ENCODE results near the gene FAM236D.
"Not testable (repeated sequence)": the region's sequence is repeated elsewhere in the genome, so short reads cannot be mapped to it uniquely, and the experiment has no call there.

FAM236D gene

GRCh38 chrX:72808110-72808509 lies at the start of gene FAM236D:
TSS of gene FAM236D (minus strand) at chrX:72808210. CDS start at chrX:72808110, 100 bp downstream.
- not testable (repeated sequence) for DNase-seq (ENCODE audit: low spot score)

- not testable (repeated sequence) for DNase-seq (ENCODE audit: low spot score)
Measured at GRCh38 chrX:72837532-72837931, 29.5 kb upstream of the FAM236D start.

- DNase-seq (ENCODE audit: low spot score) = not testable (repeated sequence)
Measured at GRCh38 chrX:72830701-72831100, 22.7 kb upstream of the FAM236D start.

- DNase-seq (ENCODE audit: low spot score) = not testable (repeated sequence)
Measured at GRCh38 chrX:72790390-72790789, 17.6 kb downstream of the FAM236D start.

GRCh38 chrX:72788142-72788541 lies 19.9 kb downstream of the FAM236D start:
- DNase-seq (ENCODE audit: low spot score) = not testable (repeated sequence)

- DNase-seq (ENCODE audit: low spot score) = not testable (repeated sequence)
Measured at GRCh38 chrX:72783964-72784363, 24.0 kb downstream of the FAM236D start.

- DNase-seq (ENCODE audit: low spot score) = not testable (repeated sequence)
Measured at GRCh38 chrX:72783365-72783936, 24.6 kb downstream of the FAM236D start.

- DNase-seq (ENCODE audit: low spot score) = not testable (repeated sequence)
Measured at GRCh38 chrX:72782560-72782959, 25.4 kb downstream of the FAM236D start, which contains the start of gene FAM236B. TSS of gene FAM236B (minus strand) at chrX:72782660. CDS start at chrX:72782560, 100 bp downstream.

GRCh38 chrX:72778146-72778545 lies 29.9 kb downstream of the FAM236D start:
- DNase-seq (ENCODE audit: low spot score) = not testable (repeated sequence)

GRCh38 chrX:72777467-72777790 lies 30.6 kb downstream of the FAM236D start:
- not testable (repeated sequence) for DNase-seq (ENCODE audit: low spot score)

GRCh38 chrX:72776653-72777466 lies 31.1 kb downstream of the FAM236D start, which contains the start of gene DMRTC1B:
TSS of gene DMRTC1B (plus strand) at chrX:72776890. CDS start at chrX:72845136, 68,246 bp downstream.
- DNase-seq (ENCODE audit: low spot score) = not testable (repeated sequence)

GRCh38 chrX:72760454-72760853 lies 47.6 kb downstream of the FAM236D start:
- not testable (repeated sequence) for DNase-seq (ENCODE audit: low spot score)

Data from activated CD4-positive, alpha-beta T cell treated with anti-CD3 and anti-CD28 coated beads, Interleukin-2, Interleukin-4, amounts not matched to agents 100 ng/mL and 50 ng/mL, durations not matched to agents 16 hours and 8 hours (primary cell).